ENCODE results near the gene GNAO1.

DNA sequence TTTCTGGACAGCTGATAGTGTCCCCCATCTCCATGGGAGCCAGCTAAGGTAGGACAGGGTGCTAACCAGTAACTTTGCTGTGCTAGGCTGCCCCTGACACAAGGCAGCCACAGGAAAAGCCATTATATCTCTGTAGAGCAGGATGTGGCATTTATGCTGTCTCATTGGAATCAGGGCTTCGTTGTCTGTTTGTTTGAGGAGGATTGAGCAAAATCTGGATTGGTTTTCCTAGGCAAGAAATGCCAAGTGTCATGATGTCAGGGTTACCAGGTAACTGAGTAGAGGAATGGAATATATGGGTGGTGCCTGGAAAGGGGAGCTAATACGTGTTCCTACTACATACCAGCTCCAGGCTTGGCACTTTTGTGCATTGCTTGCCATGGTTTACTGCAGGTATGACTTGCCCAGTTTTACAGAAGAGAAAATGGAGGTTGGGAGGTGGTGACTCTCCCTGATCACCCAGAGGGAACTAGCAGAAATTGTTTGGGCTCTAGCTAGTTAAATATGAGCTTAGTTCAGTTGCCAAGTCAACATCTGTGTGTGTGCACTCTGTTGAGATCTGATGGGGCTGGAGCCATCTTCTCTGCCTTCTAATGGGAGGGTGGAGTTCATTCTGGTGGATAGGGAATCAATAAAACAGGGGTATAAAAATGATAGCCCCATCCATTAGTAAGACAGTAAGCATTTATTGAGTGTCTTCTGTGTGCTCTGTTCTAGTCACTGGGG, 33.9 kb downstream of the GNAO1 start:
- TF ChIP-seq, protein P1, sequence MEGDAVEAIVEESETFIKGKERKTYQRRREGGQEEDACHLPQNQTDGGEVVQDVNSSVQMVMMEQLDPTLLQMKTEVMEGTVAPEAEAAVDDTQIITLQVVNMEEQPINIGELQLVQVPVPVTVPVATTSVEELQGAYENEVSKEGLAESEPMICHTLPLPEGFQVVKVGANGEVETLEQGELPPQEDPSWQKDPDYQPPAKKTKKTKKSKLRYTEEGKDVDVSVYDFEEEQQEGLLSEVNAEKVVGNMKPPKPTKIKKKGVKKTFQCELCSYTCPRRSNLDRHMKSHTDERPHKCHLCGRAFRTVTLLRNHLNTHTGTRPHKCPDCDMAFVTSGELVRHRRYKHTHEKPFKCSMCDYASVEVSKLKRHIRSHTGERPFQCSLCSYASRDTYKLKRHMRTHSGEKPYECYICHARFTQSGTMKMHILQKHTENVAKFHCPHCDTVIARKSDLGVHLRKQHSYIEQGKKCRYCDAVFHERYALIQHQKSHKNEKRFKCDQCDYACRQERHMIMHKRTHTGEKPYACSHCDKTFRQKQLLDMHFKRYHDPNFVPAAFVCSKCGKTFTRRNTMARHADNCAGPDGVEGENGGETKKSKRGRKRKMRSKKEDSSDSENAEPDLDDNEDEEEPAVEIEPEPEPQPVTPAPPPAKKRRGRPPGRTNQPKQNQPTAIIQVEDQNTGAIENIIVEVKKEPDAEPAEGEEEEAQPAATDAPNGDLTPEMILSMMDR (IDR thresholded peaks at IDR 0.05; ENCODE audit: insufficient read depth, low read length), result no peak
- TF ChIP-seq POLR2AphosphoS5 (IDR thresholded peaks at IDR 0.05; ENCODE audit: low read depth) (no peak), GABPA (IDR thresholded peaks at IDR 0.05; ENCODE audit: low read depth) (no peak)
